ENCODE measurements around the gene CYFIP1. TPM values are rescaled to one million over a fixed set of nuclear protein-coding genes. Genes with fewer than 3 reads are reported as not detected.

CYFIP1 gene
- polyA plus RNA-seq, 2 of the 4 experiments (the other 2 are of a cell fraction), result 68.2 to 69.4 TPM

- ATAC-seq, result no peak
- Histone ChIP-seq H3K4me1 (peaks cover 4% of the 10 kb centered on the region; the same call in 1 of the 3 replicates), H3K27ac (no peak overlapping the region), H3K9me3 (no peaks in the 10 kb centered on the region), H3K4me3 (no peak overlapping the region), H3K4me2 (no peak overlapping the region)
- no peak for FAIRE-seq
- TF ChIP-seq RNF2 (IDR thresholded peaks at IDR 0.05; ENCODE audit: borderline replicate concordance, low read depth), result no peak
- no peak for TF ChIP-seq ESRRA (IDR thresholded peaks at IDR 0.05; ENCODE audit: borderline replicate concordance, low read length)
- TF ChIP-seq HDAC2 (IDR thresholded peaks at IDR 0.05), result no peak
- no peak for TF ChIP-seq FOSB (CRISPR knock-in tag; IDR thresholded peaks at IDR 0.05)
- no peak for TF ChIP-seq HOXB5 (CRISPR knock-in tag; IDR thresholded peaks at IDR 0.05)
- no peak for TF ChIP-seq SREBF2 (IDR thresholded peaks at IDR 0.05)
- TF ChIP-seq CHD2 (IDR thresholded peaks at IDR 0.05; ENCODE audit: low read length, partially characterized antibody), result no peak
- no peak for TF ChIP-seq HOXA7 (CRISPR knock-in tag; IDR thresholded peaks at IDR 0.05)
- TF ChIP-seq, protein P1, sequence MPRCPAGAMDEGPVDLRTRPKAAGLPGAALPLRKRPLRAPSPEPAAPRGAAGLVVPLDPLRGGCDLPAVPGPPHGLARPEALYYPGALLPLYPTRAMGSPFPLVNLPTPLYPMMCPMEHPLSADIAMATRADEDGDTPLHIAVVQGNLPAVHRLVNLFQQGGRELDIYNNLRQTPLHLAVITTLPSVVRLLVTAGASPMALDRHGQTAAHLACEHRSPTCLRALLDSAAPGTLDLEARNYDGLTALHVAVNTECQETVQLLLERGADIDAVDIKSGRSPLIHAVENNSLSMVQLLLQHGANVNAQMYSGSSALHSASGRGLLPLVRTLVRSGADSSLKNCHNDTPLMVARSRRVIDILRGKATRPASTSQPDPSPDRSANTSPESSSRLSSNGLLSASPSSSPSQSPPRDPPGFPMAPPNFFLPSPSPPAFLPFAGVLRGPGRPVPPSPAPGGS (IDR thresholded peaks at IDR 0.05), result no peak
- TF ChIP-seq GATA3 (IDR thresholded peaks at IDR 0.05; ENCODE audit: borderline replicate concordance), result no peak
- no peak for TF ChIP-seq ATOH8 (CRISPR knock-in tag; IDR thresholded peaks at IDR 0.05; ENCODE audit: low read depth)
- no peak for TF ChIP-seq ZSCAN20 (CRISPR knock-in tag; IDR thresholded peaks at IDR 0.05)
- DNase-seq (ENCODE audit: low read depth in 1 of 2, low spot score in 1 of 2), result no peak
- WGBS (ENCODE audit: missing lambda C conversion rate), result 95% methylated on average over 16 of the region's 16 CpGs
- CTCF ChIA-PET, result interaction anchor here (0.7 kb wide), 1 partner anchor 10 kb away, joined by 3 read pairs; no protein-coding TSS in a partner anchor
- POLR2A ChIA-PET, result no interaction called here
Observed at GRCh38 chr15:22958487-22959280, 21.5 kb downstream of the CYFIP1 start.

GRCh38 chr15:22956978-22957260 lies 23.2 kb downstream of the CYFIP1 start:
- ATAC-seq (no peak), FAIRE-seq (no peak), DNase-seq (ENCODE audit: low read depth in 1 of 2, low spot score in 1 of 2) (no peak)
- TF ChIP-seq JUNB (IDR thresholded peaks at IDR 0.05) (no peak), SMC3 (IDR thresholded peaks at IDR 0.05) (no peak), EHF (CRISPR knock-in tag; IDR thresholded peaks at IDR 0.05) (no peak), CHD4 (IDR thresholded peaks at IDR 0.05; ENCODE audit: borderline replicate concordance) (no peak), RAD21 (conservative IDR thresholded peaks at IDR 0.05 in 1 of 2, IDR thresholded peaks at IDR 0.05 in 1 of 2) (no peak), RFX5 (IDR thresholded peaks at IDR 0.05) (no peak), EHMT2 (IDR thresholded peaks at IDR 0.05; ENCODE audit: low read depth) (no peak), FOXS1 (CRISPR knock-in tag; IDR thresholded peaks at IDR 0.05) (no peak), PHF8 (IDR thresholded peaks at IDR 0.05; ENCODE audit: borderline replicate concordance, low read depth) (no peak)
- TF ChIP-seq, protein P2, sequence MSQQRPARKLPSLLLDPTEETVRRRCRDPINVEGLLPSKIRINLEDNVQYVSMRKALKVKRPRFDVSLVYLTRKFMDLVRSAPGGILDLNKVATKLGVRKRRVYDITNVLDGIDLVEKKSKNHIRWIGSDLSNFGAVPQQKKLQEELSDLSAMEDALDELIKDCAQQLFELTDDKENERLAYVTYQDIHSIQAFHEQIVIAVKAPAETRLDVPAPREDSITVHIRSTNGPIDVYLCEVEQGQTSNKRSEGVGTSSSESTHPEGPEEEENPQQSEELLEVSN (IDR thresholded peaks at IDR 0.05; ENCODE audit: borderline replicate concordance, low read depth), result no peak
- TF ChIP-seq, protein P3, sequence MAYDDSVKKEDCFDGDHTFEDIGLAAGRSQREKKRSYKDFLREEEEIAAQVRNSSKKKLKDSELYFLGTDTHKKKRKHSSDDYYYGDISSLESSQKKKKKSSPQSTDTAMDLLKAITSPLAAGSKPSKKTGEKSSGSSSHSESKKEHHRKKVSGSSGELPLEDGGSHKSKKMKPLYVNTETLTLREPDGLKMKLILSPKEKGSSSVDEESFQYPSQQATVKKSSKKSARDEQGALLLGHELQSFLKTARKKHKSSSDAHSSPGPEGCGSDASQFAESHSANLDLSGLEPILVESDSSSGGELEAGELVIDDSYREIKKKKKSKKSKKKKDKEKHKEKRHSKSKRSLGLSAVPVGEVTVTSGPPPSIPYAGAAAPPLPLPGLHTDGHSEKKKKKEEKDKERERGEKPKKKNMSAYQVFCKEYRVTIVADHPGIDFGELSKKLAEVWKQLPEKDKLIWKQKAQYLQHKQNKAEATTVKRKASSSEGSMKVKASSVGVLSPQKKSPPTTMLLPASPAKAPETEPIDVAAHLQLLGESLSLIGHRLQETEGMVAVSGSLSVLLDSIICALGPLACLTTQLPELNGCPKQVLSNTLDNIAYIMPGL (CRISPR knock-in tag; IDR thresholded peaks at IDR 0.05; ENCODE audit: borderline replicate concordance), result no peak
- H3K27ac ChIP-seq, result no peak overlapping the region
- WGBS (ENCODE audit: missing lambda C conversion rate), result 97% methylated on average over 14 of the region's 14 CpGs
- no peak overlapping the region for H3K4me2 ChIP-seq
- no peak overlapping the region for H3K4me3 ChIP-seq
- H3K4me1 ChIP-seq, result peaks cover 2% of the 10 kb centered on the region; the same call in 1 of the 3 replicates
- no peaks in the 10 kb centered on the region for H3K9me3 ChIP-seq
- ChIA-PET CTCF (interaction anchor here (1.5 to 1.7 kb wide), 2 partner anchors 9 to 22 kb away, joined by 3 read pairs; no protein-coding TSS in a partner anchor), POLR2A (no interaction called here)
